Loucy (cell line): ENCODE measurements around the gene NIP7.

Experiments
- CTCF ChIP-seq: fragments of 200-600 bp; sonication (generic); conservative IDR thresholded peaks from 2 replicates; pipeline ENCODE4 v1.5.1; 2014; ENCODE audit warnings: mild to moderate bottlenecking, antibody characterized with exemption, low read length
- EZH2phosphoT487 ChIP-seq: fragments of 200-600 bp; IDR thresholded peaks from 2 replicates; pipeline ENCODE4 v1.6.1; 2018; ENCODE audit warnings: antibody characterized with exemption, mild to moderate bottlenecking, moderate library complexity, borderline replicate concordance

DNA sequence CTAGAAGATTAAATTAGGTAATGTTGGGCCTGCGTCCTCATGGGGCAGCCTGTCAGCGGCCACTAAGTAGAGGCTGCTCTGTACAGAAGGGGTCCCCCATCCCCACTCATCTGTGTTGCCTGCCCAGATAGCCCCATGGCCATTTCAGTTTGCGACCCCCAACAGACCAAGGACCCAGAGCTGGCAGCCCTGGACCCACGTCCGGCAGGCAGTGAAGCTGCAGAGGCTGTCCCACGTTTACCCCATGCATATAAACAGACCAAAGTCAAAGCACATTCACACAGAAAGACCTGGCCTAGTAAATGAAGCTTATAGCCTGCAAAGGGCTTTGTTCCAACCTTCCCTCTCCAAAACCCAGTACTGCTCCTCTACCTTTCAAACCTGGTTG is 13.8 kb upstream of the NIP7 start:
- TF ChIP-seq CTCF, result no peak
- TF ChIP-seq EZH2phosphoT487, result no peak
